T follicular helper cell (primary cell): ENCODE data around the gene PANK3.
"Not testable (repeated sequence)": the region's sequence is repeated elsewhere in the genome, so short reads cannot be mapped to it uniquely, and the experiment has no call there.

Experiments
- DNase-seq: peaks from one replicate; pipeline ENCODE4 v3.0.0-alpha.2; 2020; ENCODE audit warnings: low read depth
- total RNA-seq, 2 experiments: gene quantifications; one replicate each; lab custom pipeline; 2026; lab: John Stamatoyannopoulos, UW

The PANK3 gene
- 171 to 206 reads per million in 2 experiments for total RNA-seq

GRCh38 chr5:168578538-168579487, at the start of gene PANK3:
TSS of gene PANK3 (minus strand) at chr5:168579368. CDS start at chr5:168579283, 85 bp downstream.
- no peak for DNase-seq

- DNase-seq, result no peak
Measured at GRCh38 chr5:168624850-168625364, 45.7 kb upstream of the PANK3 start.

- no peak for DNase-seq
Measured at GRCh38 chr5:168620807-168621206, 41.6 kb upstream of the PANK3 start.

GRCh38 chr5:168614661-168615060, 35.5 kb upstream of the PANK3 start:
- DNase-seq, result no peak

- no peak for DNase-seq
Measured at GRCh38 chr5:168613996-168614395, 34.8 kb upstream of the PANK3 start.

- no peak for DNase-seq
Measured at GRCh38 chr5:168613396-168613795, 34.2 kb upstream of the PANK3 start.

- no peak for DNase-seq
Measured at GRCh38 chr5:168612996-168613395, 33.8 kb upstream of the PANK3 start.

- DNase-seq, result no peak
Measured at GRCh38 chr5:168612123-168612522, 33.0 kb upstream of the PANK3 start.

GRCh38 chr5:168611165-168611564, 32.0 kb upstream of the PANK3 start:
- DNase-seq, result no peak

- DNase-seq, result no peak
Measured at GRCh38 chr5:168609806-168610482, 30.8 kb upstream of the PANK3 start.

- no peak for DNase-seq
Measured at GRCh38 chr5:168608821-168609220, 29.7 kb upstream of the PANK3 start.

- no peak for DNase-seq
Measured at GRCh38 chr5:168608386-168608785, 29.2 kb upstream of the PANK3 start.

GRCh38 chr5:168607946-168608345, 28.8 kb upstream of the PANK3 start:
- DNase-seq, result no peak

GRCh38 chr5:168606562-168606961, 27.4 kb upstream of the PANK3 start:
- DNase-seq, result no peak

GRCh38 chr5:168604436-168604835, 25.3 kb upstream of the PANK3 start:
- DNase-seq, result no peak

GRCh38 chr5:168603746-168604145, 24.6 kb upstream of the PANK3 start:
- no peak for DNase-seq

- DNase-seq, result no peak
Measured at GRCh38 chr5:168602517-168602916, 23.3 kb upstream of the PANK3 start.

- no peak for DNase-seq
Measured at GRCh38 chr5:168601972-168602371, 22.8 kb upstream of the PANK3 start.

GRCh38 chr5:168600409-168600808, 21.2 kb upstream of the PANK3 start:
- no peak for DNase-seq

- no peak for DNase-seq
Measured at GRCh38 chr5:168599826-168600225, 20.7 kb upstream of the PANK3 start.

- DNase-seq, result no peak
Measured at GRCh38 chr5:168598639-168599038, 19.5 kb upstream of the PANK3 start.

- DNase-seq, result no peak
Measured at GRCh38 chr5:168596927-168597326, 17.8 kb upstream of the PANK3 start.

GRCh38 chr5:168596122-168596521, 17.0 kb upstream of the PANK3 start:
- DNase-seq, result not testable (repeated sequence)
